ENCODE measurements around the gene DNLZ.

DNA sequence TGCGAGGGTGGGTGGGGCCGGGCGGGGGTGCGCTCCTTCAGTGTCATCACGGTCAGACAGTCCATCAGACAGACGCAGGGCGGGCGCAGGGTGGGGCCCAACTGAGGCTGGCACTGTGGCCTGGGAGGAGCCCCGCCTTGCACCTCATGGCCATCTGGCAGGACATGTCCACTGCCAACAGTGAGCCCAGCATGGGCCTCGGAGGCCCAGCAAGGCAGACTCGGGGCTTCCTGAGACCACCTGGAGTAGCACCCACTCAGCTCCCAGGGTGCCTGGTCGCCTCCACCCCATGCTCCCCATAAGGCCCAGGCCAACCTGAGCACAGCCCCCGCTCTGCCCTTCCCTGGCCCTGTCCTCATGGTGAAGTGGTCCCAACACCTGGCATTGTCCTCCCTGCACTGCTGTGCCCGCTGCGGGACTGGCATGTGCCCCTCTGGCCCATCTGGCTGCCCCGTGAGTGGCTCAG is 44.7 kb downstream of the DNLZ start:
- no peak for TF ChIP-seq GATA2 (IDR thresholded peaks at IDR 0.05; ENCODE audit: low read depth, low read length)
- TF ChIP-seq GATA3 (IDR thresholded peaks at IDR 0.05; ENCODE audit: low read depth, low read length) = no peak

Measured in SH-SY5Y (cell line).